ENCODE measurements around the gene MAST3. TPM values are rescaled to one million over a fixed set of nuclear protein-coding genes. Genes with fewer than 3 reads are reported as not detected.
"Not testable (repeated sequence)": the region's sequence is repeated elsewhere in the genome, so short reads cannot be mapped to it uniquely, and the experiment has no call there.

Gene MAST3
- total and polyA plus RNA-seq, 2 donors (not counting 1 experiment from before 2014, with no cell fraction given) = 43.5 to 85.5 TPM

- Histone ChIP-seq H2AFZ (ENCODE audit: insufficient read depth, low read depth, low read length, poor library complexity, severe bottlenecking) (no peak overlapping the region), H3K36me3 (replicated peaks in 1 of 2; ENCODE audit: control extremely low read depth in 1 of 2, control insufficient read depth in 1 of 2, extremely low read depth in 1 of 2, insufficient read depth in 2 of 2, low read length in 1 of 2) (peaks cover 0 to 6% of the 10 kb centered on the region in 2 experiments), H3K27ac (ENCODE audit: low read length in 2 of 2) (no peak overlapping the region), H3K79me2 (ENCODE audit: control insufficient read depth, insufficient read depth, low read length) (peaks cover 18% of the 10 kb centered on the region), H3K9ac (ENCODE audit: low read length) (no peak overlapping the region), H3K4me2 (replicated peaks; ENCODE audit: low read depth, low read length, poor library complexity, severe bottlenecking) (no peak overlapping the region), H3K4me1 (ENCODE audit: control insufficient read depth in 2 of 2, insufficient read depth in 2 of 2, low read length in 2 of 2) (peaks cover 22 to 32% of the 10 kb centered on the region in 2 donors), H4K20me1 (ENCODE audit: control insufficient read depth, insufficient read depth, low read length, poor library complexity, severe bottlenecking) (peaks cover 17% of the 10 kb centered on the region), H3K27me3 (replicated peaks in 1 of 4; ENCODE audit: control extremely low read depth in 1 of 4, control insufficient read depth in 3 of 4, insufficient read depth in 4 of 4, low read length in 3 of 4) (no peaks in the 10 kb centered on the region), H3K4me3 (ENCODE audit: control extremely low read depth in 1 of 5, extremely low read depth in 1 of 5, insufficient read depth in 1 of 5, low read depth in 2 of 5, low read length in 4 of 5) (no peak overlapping the region), H3K9me3 (ENCODE audit: control extremely low read depth in 1 of 3, control insufficient read depth in 2 of 3, insufficient read depth in 1 of 3, low read length in 2 of 3) (no peaks in the 10 kb centered on the region)
- 75% methylated on average over 12 of the region's 18 CpGs for WGBS (ENCODE audit: insufficient coverage)
- no peak for TF ChIP-seq CTCF (IDR thresholded peaks at IDR 0.05)
- TF ChIP-seq EZH2 (IDR thresholded peaks at IDR 0.05; ENCODE audit: borderline replicate concordance, insufficient read depth, low read depth, low read length, poor library complexity, severe bottlenecking) = no peak
- Mint-ChIP-seq H3K9me3 (ENCODE audit: insufficient read depth) (no peaks in the 10 kb centered on the region), H3K4me1 (peaks cover 24% of the 10 kb centered on the region), H3K27ac (no peak overlapping the region), H3K27me3 (no peaks in the 10 kb centered on the region), H3K4me3 (no peak overlapping the region)
- no peak for DNase-seq
- no peak for ATAC-seq (ENCODE audit: low read depth)
- intact Hi-C loops (cut with micrococcal nuclease) = no loop called here
- ChIA-PET CTCF (interaction anchor here (0.6 kb wide), 1 partner anchor 88 kb away, joined by 3 read pairs; no protein-coding TSS in a partner anchor), POLR2A (interaction anchor here (0.6 kb wide), 1 partner anchor 98 kb away, joined by 4 read pairs; a partner anchor contains a TSS)
These were observed 60.0 kb downstream of the MAST3 start for GRCh38 chr19:18157465-18158063.

DNA sequence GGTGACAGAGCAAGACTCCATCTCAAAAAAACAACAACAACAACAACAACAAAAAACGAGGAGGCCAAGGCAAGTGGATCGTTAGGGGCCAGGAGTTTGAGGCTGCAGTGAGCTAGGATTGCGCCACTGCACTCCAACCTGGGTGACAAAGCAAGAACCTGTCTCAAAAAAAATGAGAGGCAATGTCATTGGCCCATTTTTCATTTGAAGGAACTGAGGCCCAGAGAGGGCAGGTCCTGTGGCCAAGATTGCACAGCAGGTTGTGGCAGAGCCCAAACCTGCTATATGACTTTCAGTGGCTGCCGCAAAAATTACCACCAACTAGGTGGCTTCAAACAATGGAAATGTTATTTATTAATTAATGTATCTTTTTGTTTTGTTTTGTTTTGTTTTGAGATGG is 60.9 kb downstream of the MAST3 start:
- no peak overlapping the region for H3K27ac Mint-ChIP-seq
- no peaks in the 10 kb centered on the region for H3K9me3 ChIP-seq (ENCODE audit: control extremely low read depth in 1 of 3, control insufficient read depth in 2 of 3, insufficient read depth in 1 of 3, low read length in 2 of 3)
- peaks cover 23% of the 10 kb centered on the region for H3K4me1 Mint-ChIP-seq
- no peak overlapping the region for H3K4me2 ChIP-seq (replicated peaks; ENCODE audit: low read depth, low read length, poor library complexity, severe bottlenecking)
- H3K27me3 ChIP-seq (replicated peaks in 1 of 4; ENCODE audit: control extremely low read depth in 1 of 4, control insufficient read depth in 3 of 4, insufficient read depth in 4 of 4, low read length in 3 of 4) = no peaks in the 10 kb centered on the region
- H3K79me2 ChIP-seq (ENCODE audit: control insufficient read depth, insufficient read depth, low read length) = peaks cover 18% of the 10 kb centered on the region
- H3K36me3 ChIP-seq (replicated peaks in 1 of 2; ENCODE audit: control extremely low read depth in 1 of 2, control insufficient read depth in 1 of 2, extremely low read depth in 1 of 2, insufficient read depth in 2 of 2, low read length in 1 of 2) = peaks cover 0 to 14% of the 10 kb centered on the region in 2 experiments
- no peak overlapping the region for H3K27ac ChIP-seq (ENCODE audit: low read length in 2 of 2)
- CTCF ChIA-PET = interaction anchor here (1.0 kb wide), 1 partner anchor 10 kb away, joined by 3 read pairs; no protein-coding TSS in a partner anchor
- H4K20me1 ChIP-seq (ENCODE audit: control insufficient read depth, insufficient read depth, low read length, poor library complexity, severe bottlenecking) = peaks cover 17% of the 10 kb centered on the region
- no peaks in the 10 kb centered on the region for H3K9me3 Mint-ChIP-seq (ENCODE audit: insufficient read depth)
- no peak for TF ChIP-seq CTCF (IDR thresholded peaks at IDR 0.05)
- no peak for TF ChIP-seq EZH2 (IDR thresholded peaks at IDR 0.05; ENCODE audit: borderline replicate concordance, insufficient read depth, low read depth, low read length, poor library complexity, severe bottlenecking)
- no peak overlapping the region for H3K9ac ChIP-seq (ENCODE audit: low read length)
- WGBS (ENCODE audit: insufficient coverage) = 69% methylated on average over 3 of the region's 4 CpGs
- intact Hi-C loops (cut with micrococcal nuclease) = no loop called here
- POLR2A ChIA-PET = interaction anchor here (0.6 kb wide), 1 partner anchor 97 kb away, joined by 4 read pairs; a partner anchor contains a TSS
- ATAC-seq (ENCODE audit: low read depth) = no peak
- no peak overlapping the region for H3K4me3 ChIP-seq (ENCODE audit: control extremely low read depth in 1 of 5, extremely low read depth in 1 of 5, insufficient read depth in 1 of 5, low read depth in 2 of 5, low read length in 4 of 5)
- H3K4me3 Mint-ChIP-seq = no peak overlapping the region
- DNase-seq = no peak
- peaks cover 22 to 30% of the 10 kb centered on the region in 2 donors for H3K4me1 ChIP-seq (ENCODE audit: control insufficient read depth in 2 of 2, insufficient read depth in 2 of 2, low read length in 2 of 2)
- H3K27me3 Mint-ChIP-seq = no peaks in the 10 kb centered on the region
- no peak overlapping the region for H2AFZ ChIP-seq (ENCODE audit: insufficient read depth, low read depth, low read length, poor library complexity, severe bottlenecking)

DNA sequence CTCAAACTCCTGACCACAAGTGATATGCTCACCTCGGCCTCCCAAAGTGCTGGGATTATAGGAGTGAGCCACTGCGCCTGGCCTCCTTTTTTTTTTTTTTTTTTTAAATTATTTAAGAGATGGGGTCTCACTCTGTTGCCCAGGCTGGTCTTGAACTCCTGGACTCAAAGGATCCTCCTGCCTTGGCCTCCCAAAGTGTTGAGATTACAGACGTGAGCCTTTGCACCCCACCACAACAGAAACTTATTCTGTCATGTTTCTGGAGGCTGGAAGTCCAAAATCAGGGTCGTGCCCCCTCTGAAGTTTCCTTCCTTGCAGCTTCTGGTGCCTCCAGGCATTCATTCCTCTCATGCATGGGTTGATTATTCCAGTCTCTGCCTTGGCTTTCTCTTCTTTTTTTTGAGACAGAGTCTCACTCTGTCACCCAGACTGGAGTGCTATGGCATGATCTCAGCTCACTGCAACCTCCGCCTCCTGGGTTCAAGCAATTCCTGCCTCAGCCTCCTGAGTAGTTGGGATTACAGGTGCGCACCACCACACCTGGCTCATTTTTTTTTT is 61.6 kb downstream of the MAST3 start:
- H3K36me3 ChIP-seq (replicated peaks in 1 of 2; ENCODE audit: control extremely low read depth in 1 of 2, control insufficient read depth in 1 of 2, extremely low read depth in 1 of 2, insufficient read depth in 2 of 2, low read length in 1 of 2) = peaks cover 0 to 16% of the 10 kb centered on the region in 2 experiments
- H2AFZ ChIP-seq (ENCODE audit: insufficient read depth, low read depth, low read length, poor library complexity, severe bottlenecking); H3K4me2 ChIP-seq (replicated peaks; ENCODE audit: low read depth, low read length, poor library complexity, severe bottlenecking); ATAC-seq (ENCODE audit: low read depth); H3K27ac Mint-ChIP-seq; H3K4me3 ChIP-seq (ENCODE audit: control extremely low read depth in 1 of 5, extremely low read depth in 1 of 5, insufficient read depth in 1 of 5, low read depth in 2 of 5, low read length in 4 of 5); H3K27ac ChIP-seq (ENCODE audit: low read length in 2 of 2); H3K9me3 ChIP-seq (ENCODE audit: control extremely low read depth in 1 of 3, control insufficient read depth in 2 of 3, insufficient read depth in 1 of 3, low read length in 2 of 3); intact Hi-C loops (cut with micrococcal nuclease); H3K9ac ChIP-seq (ENCODE audit: low read length); H3K9me3 Mint-ChIP-seq (ENCODE audit: insufficient read depth); H3K27me3 Mint-ChIP-seq; DNase-seq; H3K27me3 ChIP-seq (replicated peaks in 1 of 4; ENCODE audit: control extremely low read depth in 1 of 4, control insufficient read depth in 3 of 4, insufficient read depth in 4 of 4, low read length in 3 of 4); H3K4me3 Mint-ChIP-seq; POLR2A ChIA-PET: not testable (repeated sequence)
- CTCF ChIA-PET = interaction anchor here (1.0 kb wide), 1 partner anchor 9 kb away, joined by 3 read pairs; no protein-coding TSS in a partner anchor
- H3K79me2 ChIP-seq (ENCODE audit: control insufficient read depth, insufficient read depth, low read length) = peaks cover 13% of the 10 kb centered on the region
- H3K4me1 ChIP-seq (ENCODE audit: control insufficient read depth in 2 of 2, insufficient read depth in 2 of 2, low read length in 2 of 2) = peaks cover 16 to 23% of the 10 kb centered on the region in 2 donors
- peaks cover 11% of the 10 kb centered on the region for H4K20me1 ChIP-seq (ENCODE audit: control insufficient read depth, insufficient read depth, low read length, poor library complexity, severe bottlenecking)
- 100% methylated on average over 2 of the region's 6 CpGs for WGBS (ENCODE audit: insufficient coverage)
- H3K4me1 Mint-ChIP-seq = peaks cover 19% of the 10 kb centered on the region
